HG02678 (cell line): ENCODE results near the gene C12orf60.

Source experiments
- ATAC-seq: cut with Tn5 transposase; IDR thresholded peaks from one replicate; pipeline ENCODE4 v1.9.1; 2021; ENCODE audit warnings: mild to moderate bottlenecking, moderate library complexity; ENCODE audit not compliant: unreplicated experiment

Gene C12orf60

DNA sequence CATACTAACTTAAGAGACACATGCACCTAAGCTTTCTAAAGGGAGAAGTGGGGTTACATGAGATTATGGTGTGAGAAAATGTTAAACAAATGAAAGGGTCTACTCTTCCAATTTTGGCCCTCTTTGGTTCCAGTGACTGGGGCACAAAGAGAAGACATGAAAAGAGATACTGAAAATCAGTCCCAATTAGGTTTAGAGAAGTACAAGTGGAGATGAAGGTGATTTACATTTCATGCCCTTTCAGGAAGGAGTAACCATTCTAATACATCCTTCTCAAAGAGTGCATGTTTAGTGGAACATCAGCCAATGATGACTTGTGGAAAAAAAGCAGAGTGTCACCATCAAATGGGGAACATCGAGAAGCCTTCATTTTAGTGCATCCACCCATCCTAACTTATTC is 67.8 kb downstream of the C12orf60 start:
- ATAC-seq: no peak

DNA sequence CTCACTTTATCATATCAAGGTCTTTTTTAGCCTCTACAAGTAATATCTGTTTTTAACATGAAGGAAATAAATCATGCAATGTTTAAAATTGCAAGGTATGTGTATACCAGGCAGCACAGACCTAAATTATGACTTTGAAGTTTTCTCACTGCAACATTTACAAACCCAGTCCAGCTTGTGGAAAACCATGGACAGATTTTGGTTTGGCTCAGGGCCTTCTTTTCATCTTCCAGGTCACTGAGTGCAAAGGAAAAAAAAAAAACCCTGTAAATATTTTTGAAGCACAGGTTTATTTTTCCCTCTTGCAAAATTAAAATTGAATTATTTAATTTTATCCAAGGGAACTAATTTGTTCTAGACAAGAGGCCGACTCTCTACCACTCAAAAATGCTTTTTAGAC is 68.4 kb downstream of the C12orf60 start:
- no peak for ATAC-seq

DNA sequence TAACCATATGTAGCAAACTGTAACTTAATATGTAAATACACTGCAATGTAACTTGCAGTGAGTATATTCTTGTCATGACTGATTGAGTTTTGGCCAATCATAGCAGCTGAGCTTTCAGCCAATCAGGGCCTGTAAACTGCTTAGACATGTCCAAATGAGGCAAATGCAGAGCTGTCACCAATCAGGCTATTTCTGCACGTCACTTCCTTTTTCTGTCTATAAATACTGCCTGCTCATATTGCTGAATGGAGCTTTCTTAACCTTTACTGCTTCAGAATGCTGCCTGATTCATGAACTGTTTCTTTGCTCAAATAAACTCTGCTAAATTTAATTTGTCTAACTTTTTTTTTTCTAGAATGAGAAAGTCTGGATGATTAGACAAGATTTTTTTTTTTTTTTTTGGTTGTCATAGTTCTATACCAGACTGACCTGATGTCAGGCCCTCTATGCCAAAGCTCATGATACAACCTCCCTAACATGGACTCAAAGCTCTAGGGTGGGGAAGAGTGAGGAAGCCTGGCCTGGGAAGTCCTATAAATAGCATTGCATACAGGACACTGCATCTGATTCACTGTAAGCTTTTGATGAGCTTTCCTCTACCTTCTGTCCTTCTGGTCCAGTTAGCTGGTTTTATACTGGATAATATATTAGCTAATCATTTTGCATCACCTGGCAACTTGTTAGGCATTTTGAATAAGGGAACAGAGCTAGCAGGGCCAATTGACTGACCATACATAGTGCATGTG is 70.1 kb downstream of the C12orf60 start:
- no peak for ATAC-seq
